C1 segment of cervical spinal cord (tissue), 14 donors: ENCODE measurements around the gene MEGF9.

Source experiments
- DNase-seq, 14 donors: peaks; one replicate each; lab custom pipeline; 2025; lab: John Stamatoyannopoulos, UW

Gene MEGF9

DNA sequence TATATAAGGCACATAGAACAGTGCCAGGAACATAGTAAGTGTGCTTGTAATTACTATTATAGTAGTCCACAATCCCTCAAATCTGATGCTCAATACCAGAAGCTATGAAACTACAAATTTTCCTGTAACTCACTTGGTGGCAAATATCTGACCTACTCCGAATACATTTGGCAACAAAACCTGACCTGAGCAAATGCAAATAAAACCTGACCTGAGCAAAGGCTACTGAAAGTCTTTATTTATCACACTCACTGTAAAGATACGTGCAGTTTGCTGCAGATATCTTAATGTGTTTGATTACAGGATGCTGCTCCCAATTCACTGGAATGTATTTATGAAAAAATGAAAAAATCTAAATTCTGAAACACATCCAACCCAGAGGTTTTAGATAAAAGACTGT, 7.1 kb downstream of the MEGF9 start:
- no peak for DNase-seq

DNA sequence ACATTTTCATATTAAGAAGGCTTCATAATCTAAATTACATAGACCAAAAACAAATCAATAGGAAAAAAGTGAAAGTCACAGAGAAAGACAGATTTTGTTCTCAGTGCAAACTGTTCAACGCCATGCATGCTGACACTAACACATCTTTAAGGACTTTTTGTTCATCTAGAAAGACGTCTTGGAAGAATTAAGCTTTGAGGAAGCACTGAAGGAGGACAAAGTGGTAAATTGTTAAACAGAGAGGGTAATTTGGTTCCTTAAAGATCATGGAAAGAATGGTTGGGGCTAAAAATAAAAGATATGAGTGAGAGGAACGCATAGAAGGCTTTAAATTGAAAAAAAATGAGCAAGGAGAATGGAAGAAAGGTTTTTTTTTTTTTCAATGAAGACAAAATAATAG, 9.1 kb downstream of the MEGF9 start:
- DNase-seq, result no peak

DNA sequence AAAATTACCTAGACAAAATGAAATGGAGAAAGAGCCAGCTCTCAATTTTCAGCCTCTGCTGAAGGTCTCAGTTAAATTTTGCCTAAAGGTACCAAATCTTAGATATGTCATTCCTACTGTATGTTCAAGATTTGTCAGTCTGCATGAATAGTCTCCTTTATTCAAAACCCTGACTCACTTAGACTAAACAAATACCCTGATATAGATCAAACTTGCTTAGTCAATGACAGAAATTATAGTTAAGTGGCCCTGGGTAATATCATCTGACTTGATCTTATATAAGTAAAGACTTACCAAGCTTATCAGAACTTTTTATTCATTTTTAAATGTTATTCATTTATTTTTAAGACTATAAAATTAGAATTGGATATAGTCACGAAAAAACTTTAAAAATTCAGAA, 12.2 kb downstream of the MEGF9 start:
- DNase-seq, result no peak

DNA sequence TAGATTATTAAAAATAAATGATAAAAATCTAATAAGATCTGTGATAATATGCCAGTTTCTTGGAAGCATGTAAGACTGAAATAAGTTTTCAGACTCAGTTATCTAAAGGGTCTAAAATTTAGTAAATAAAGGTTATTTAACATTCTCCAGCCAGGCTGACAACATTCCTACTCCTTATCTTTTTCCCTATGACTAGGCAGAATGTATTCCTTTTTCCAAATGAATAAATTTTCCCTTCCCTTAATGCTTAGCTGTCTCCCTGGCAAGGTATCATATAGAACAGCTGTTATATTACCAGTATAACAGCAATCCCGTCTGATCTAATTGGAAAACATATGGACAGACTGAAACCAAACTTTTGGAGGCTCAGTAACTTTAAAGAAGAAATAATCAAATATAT, 13.0 kb downstream of the MEGF9 start:
- no peak for DNase-seq

DNA sequence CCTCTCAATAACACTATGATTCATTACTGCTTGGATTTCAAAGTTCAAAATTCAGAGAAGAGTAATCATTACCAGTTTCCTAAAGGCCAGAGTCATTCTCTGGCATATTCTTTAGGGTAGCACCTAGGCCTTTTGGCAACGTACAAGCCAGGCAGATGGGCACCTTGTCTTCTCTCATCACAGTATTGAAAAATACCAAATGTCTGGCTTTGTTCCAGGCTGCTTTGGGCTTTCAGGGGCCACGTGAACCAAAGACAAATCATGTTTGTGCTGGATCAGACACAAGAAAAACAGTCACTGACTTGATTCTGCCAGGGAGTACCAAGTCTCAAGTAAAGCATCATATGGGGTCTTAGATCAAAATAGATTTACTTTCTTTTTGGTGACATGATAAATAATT, 15.5 kb downstream of the MEGF9 start:
- DNase-seq, result peak in 5 of 14 donors; percentile 10 to 82 (median 21)

DNA sequence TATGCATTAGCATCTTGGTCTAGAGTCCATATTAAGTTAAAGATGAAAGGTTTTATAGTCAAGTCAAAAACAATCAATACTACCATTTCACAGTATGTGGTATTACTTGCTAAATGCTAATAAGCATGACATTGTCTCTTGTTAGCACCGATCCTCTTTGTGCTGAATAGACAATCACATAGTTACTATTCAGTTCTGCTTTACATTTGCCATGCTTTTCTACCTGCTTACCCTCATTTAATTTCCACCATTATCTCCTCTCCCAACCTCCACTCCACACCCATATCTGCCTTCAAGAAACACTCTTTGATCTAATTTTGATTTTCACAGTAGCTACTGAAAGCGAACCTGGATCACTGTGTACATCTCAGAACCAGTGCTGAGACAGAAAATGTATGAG, 16.8 kb downstream of the MEGF9 start:
- no peak for DNase-seq

DNA sequence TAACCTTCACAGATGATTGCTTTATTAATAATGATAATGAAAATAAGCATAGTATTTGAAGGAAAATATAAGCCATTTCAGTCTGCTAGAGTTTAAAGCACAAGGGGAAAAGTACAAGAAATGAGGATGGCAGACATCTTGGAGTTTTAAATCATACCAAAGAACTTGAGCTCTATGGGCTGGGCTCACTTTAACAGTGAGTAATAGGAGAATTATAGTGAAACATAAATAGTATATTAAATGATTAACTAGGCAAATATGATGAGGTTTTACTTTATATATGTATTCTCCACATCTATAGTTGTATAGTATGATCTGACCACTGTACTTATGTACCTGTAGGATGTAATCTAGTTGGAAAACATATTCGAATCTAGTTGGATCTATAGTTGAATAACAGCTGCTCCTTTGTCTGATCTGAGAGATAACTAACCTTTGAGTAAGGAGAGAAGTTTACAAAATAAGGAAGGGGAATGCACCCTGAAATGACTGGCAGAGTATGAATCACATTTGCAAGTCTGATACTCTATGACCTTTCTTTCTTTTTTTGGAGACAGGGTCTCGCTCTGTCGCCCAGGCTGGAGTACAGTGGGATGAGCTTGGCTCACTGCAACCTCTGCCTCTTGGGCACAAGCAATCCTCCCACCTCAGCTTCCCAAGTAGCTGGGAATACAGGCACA, 17.6 kb downstream of the MEGF9 start:
- DNase-seq, result no peak

DNA sequence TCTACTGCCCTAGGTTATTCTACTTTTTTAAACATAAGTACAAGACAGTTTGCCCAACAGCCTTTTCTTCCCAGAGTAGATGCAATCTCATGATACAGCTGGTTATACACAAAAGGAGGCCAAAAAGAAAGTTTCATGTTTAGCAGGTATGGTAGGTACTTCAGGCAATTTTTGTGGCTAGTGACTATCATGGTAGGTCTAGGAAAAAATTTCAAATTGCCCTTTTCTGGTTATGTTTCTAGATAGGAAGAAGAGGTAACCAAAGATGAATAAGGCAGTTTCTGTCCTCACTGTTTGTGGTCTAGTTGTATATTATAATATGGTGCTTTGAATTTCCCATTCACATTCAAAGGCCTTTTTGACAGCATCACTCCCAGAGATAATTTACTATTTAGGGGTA, 19.7 kb downstream of the MEGF9 start:
- no peak for DNase-seq

DNA sequence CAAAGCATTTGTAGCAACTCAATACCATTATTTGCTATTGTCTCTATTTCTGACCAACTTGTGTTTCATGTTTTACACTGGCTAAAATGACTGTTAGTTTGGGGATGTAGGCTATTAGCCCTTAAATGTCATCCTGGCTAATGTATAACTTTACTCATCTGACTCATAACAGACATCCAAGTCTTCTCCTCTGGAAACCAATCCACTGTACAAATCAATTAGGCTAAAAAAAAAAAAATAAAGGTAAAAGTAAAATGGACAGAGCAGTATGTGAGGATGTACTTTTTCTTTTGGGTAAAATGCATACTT, 20.6 kb downstream of the MEGF9 start:
- DNase-seq, result no peak

DNA sequence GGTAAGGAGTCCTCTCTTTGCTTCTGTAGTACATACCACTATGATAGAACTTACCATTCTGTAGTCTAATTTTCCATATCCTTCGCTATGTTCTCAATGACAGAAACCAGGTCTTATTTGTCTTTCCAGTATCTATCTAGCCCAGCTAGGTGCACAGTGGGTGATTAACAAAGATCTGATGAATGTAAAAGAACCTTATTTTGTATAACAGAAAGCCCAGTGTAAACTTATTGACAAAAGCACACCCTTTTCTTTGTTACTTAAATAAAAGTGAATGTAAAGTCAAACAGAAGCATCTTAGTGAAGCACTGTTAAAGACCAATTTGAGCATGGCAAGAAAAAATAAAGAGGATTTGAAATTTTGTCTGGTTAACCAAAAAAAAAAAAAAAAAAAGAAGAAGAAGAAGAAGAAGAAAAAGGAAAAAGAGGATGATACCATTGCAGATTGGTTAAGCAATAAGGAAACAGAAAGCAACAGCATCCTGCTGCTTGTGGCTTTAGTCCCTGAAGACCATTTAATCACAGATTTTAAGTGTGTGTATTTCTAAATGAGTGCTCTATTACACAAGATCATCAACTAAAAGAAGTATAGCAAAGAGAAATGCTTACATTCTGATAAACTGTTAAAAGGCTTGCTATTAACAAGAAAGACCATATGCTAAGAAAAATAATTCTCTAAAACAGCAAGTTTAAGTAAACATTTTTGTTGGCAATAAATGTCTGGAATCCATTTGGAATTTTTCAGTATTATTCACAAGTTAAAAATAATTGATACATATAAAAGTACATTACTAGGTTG, 21.2 kb downstream of the MEGF9 start:
- no peak for DNase-seq

DNA sequence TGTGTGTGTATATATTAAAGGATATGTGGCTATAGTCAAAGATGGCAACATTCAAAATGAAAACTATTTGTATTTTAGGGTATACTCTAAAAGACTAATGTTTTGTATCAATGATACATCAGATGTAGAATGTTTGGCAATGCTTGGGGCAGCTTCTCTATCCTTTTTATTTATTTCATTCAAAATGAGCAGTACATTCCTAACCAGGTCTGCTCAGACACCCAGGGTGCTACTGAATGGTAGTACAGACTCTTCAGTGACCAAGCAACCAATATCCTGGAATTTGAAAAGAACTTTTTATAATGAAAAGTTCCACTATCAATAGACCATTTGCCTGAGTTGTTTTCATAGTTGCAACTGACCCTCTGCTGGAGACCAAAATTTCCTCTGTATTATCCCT, 23.9 kb downstream of the MEGF9 start:
- no peak for DNase-seq

DNA sequence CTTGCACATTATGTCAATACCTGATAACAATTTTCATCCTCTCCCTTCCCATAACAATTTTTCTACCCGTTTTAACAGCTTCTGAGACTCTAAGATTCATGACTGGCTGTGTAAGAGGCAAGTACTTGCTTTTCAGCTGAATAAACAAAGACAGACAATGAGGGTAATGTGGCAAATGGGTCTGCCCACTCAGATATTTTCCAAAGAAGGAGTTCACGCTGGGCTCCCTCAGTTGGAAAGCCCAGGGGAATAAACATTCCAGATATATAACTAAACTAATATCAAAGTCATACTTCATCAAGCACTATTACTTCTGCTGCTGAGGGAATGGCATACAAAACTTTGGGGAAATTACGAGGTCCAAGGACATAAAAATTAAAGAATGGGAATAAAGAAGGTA, 24.4 kb downstream of the MEGF9 start:
- DNase-seq, result peak in 1 of 14 donors; percentile 25

DNA sequence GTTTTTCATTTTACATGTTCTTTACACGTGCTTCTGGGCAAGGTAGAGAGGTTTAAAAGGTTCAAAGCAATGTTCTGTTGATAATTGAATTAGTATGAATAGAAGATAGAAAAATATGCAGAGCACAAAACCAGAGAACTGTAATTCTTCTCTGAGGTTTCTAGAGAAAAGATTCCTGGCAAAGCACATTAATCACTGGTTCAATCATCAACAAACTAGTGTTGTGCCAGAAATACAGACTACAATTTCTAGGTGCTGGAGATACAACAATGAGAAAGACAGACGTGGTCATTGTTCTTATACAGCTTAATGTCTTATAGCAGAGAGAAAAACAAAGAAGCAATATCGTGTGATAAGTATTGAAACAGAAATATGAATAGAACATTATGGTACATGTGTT, 25.5 kb downstream of the MEGF9 start:
- DNase-seq, result no peak

DNA sequence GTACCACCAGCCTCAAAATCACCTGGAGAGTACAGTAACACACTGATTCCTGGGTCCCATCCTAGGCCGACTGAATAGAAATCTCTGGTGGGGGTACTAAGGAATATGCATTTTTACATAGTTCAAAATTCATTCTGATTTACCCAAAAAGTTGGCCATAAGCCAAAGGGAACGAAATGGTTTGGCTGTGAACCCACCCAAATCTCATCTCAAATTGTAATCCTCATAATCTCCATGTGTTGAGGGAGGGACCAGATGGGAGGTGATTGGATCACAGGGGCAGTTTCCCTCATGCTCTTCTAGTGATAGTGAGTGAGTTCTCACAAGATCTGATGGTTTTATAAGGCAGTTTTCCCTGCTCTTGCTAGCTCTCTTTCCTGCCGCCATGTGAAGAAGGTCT, 31.1 kb downstream of the MEGF9 start:
- DNase-seq, result no peak

DNA sequence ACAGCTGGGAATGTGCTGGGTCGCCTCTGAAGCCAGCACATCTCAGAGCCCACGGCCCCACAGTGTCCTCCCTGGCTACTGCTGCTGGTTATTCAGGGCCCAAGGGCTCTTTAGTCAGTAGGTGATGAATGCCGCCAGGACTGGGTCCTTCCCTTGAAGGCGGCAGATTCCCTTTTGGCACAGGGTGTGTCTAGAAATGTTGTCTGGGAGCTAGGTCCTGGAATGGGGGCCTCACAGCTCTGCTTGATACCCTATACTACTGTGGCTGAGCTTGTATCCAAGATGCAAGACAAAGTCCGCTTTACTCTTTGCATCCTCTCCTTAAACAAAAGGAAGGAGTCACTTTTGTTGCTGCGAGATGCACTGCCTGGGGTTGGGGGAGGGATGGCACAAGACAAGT, 33.1 kb downstream of the MEGF9 start:
- no peak for DNase-seq

DNA sequence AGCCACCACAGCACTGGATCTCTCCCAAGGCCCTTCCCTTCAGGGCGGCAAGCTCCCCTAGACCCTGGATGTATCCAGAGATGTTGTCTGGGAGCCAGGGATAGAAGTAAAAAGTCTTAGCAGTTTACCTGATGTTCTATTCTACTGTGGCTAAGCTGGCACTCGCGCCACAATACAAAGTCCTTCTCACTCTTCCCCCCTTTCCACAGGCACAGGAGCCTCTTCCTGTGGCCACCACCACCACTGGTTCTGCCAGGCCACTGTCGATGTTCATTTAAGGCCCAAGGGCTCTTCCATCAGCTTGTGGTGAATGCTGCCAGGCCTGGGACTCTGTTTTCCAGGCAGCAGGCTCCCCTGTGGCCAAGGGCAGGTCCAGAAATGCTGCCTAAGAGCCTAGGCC, 33.7 kb downstream of the MEGF9 start:
- no peak for DNase-seq

DNA sequence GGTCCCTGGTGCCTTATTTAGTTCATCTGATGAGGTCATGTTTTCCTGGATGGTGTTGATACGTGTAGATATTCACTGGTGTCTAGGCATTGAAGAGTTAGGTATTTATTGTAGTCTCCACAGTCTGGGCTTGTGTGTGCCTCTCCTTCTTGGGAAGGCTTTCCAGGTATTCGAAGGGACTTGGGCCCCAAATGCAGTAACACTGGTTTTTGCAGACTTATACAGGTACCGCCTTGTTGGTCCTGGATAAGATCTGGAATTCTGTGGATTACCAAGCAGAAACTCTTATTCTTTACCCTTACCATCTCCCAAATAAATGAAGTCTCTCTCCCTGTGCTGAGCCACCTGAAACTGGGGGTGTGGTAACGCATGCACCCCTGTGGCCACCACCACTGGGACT, 34.1 kb downstream of the MEGF9 start:
- DNase-seq, result no peak

DNA sequence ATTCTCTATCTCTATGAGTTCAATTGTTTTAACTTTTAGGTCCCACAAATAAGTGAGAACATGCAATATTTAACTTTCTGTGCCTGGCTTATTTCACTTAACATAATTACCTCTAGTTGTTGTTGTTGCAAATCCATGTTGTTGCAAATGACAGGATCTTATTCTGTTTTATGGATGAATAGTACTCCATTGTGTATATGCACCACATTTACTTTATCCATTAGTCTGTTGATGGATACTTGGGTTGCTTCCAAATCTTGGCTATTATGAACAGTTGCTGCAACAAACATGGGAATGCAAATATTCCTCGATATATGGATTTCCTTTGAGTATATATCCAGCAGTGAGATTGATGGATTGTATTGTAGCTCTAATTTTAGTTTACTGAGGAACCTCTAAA, 36.3 kb downstream of the MEGF9 start:
- DNase-seq, result no peak

DNA sequence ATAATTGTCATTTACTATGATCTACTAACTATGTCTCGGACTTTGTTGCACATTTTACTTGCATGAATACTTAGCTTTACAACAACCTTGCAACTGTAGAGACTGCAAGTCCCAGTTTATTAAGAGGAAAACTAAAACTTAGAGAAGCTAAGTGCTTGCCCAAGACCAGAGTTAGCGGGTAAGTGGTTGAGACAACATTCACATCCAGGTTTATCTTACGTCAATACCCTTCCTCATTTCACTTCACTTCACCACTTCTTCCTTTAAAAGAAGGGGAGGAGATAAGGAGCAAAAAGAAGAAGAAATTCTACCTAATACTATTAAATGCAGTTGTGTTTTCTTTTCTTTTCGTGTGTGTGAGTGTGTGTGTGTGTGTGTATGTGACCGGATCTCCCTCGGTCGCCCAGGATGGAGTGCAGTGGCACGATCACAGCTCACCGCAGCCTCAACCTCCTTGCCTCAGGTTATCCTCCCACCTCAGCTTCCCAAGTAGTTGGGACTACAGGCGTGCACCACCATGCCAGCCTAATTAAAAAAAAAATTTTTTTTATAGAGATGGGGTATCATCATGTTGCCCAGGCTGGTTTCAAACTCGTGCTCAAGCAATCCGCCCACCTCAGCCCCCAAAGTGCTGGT, 37.4 kb downstream of the MEGF9 start:
- DNase-seq, result no peak

DNA sequence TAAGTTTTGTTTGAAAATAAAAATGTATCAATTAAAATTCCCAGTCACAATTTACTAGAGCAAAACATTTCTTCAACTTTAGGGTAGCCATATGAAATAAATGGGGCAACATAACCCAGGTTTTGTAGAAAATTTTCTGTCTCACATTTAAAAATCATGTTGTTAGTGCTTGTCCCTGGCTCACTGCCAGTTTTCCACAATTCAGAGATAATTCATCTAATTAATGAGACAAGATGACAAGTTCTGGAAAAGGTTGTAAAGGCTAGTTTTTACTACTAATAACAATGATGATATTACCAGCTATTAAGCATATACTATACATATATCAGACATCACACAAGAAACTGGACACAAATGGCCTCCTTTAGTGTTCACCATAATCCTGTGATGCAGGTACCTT, 45.9 kb downstream of the MEGF9 start:
- DNase-seq, result no peak

DNA sequence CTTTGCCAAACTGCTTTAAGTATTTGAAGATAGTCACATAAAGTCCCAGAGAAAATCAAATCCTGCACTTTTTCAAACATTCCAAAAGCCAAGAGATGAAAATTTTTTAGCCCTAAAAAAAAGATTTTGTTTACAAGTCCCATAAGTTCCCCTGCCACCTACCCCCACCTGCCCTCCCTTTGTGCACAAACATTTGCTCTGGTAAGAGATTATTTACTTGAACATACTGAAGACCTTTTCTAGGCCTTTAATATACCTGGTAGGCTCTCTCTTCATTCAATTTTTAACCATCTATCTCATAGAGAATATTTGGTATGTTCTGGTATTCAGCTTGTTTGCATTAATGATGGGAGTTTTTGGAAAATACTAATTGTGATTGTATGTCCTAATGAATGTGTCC, 50.3 kb downstream of the MEGF9 start:
- no peak for DNase-seq

DNA sequence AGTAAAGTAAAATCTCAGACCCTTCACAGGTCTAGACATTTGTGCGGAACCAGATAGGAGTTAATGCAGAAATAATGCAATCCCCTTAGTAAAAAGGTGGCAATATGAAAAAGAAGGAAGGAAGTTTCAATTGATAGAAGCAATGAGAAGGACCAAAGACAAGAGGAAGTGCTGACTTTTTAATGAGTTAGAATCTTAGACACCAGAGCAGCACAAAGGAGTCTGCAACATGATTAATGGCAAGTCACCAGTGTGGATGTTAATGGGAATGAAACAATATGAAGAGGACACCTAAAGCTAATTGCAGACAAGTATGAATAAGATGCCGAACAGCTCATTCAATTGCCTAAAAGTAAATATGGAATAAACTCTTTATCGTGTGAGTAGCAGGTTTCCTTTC, 50.9 kb downstream of the MEGF9 start:
- DNase-seq, result no peak

DNA sequence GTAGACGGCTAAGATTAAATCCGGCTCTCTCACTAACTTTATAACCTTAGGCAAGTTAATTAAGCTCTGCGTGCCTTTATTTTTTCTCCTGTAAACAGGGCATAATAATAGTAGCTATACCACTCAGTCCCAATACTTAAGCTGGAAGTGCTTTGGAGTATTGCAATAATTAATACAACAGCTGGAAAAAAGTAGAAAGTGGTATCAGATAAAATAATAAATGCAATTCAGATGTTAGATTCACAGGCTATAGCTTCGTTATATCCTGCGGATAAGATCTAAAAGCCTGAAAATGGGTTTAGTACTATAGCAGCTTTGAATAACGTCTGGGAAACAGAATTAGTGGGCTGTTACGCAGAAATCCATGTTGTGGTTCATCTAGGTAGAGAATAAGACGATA, 51.8 kb downstream of the MEGF9 start:
- no peak for DNase-seq
